Measurements from ENCODE around the gene KCNK1.
"Not testable (repeated sequence)": the region's sequence is repeated elsewhere in the genome, so short reads cannot be mapped to it uniquely, and the experiment has no call there.

KCNK1 gene

DNA sequence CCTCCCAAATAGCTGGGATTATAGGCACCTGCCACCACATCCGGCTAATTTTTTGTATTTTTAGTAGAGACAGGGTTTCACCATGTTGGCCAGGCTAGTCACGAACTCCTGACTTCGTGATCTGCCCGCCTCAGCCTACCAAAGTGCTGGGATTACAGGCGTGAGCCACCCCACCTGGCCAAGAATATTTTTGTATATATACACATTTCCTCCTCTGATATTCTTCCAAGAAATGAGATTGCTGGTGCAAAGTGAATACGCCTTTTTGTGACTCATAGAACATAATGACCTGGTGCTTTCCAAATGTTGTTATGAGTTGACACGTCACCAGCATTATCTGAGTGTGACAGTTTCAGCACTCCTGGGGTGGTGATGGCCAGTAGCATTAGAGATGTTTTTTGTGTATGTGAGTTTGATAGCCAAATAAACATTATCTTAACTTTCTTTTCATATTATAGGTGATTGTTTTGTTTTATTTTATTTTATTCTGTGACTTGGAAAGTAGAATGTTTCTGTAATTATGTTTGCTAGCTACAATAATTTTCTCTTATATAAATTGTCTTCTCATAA is 54.9 kb downstream of the KCNK1 start:
- Histone ChIP-seq H3K9me3 (ENCODE audit: insufficient read depth, low read depth, low read length) (no peaks in the 10 kb centered on the region), H3K27me3 (ENCODE audit: insufficient read depth, low read length) (no peaks in the 10 kb centered on the region), H3K4me1 (ENCODE audit: insufficient read depth, low read length) (no peaks in the 10 kb centered on the region), H3K9ac (ENCODE audit: low read depth, low read length) (no peak overlapping the region), H3K36me3 (ENCODE audit: insufficient read depth, low read length) (peaks cover 5% of the 10 kb centered on the region; the same call in 1 of the 2 replicates), H3K27ac (ENCODE audit: low read depth, low read length) (no peak overlapping the region), H3K4me3 (ENCODE audit: low read length) (no peak overlapping the region)
- WGBS = 95% methylated on average over 7 of the region's 7 CpGs

DNA sequence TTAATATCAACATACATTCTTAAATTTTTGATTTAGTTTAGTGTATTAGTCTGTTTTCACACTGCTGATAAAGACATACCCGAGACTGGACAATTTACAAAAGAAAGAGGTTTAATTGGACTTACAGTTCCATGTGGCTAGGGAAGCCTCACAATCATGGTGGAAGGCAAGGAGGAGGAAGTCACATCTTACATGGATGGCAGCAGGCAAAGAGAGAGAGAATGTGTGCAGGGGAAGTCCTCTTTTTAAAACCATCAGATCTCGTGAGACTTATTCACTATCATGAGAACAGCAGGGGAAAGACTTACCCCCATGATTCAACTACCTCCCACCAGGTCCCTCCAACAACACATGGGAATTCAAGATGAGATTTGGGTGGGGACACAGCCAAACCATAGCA is 56.5 kb downstream of the KCNK1 start:
- H3K27ac ChIP-seq (ENCODE audit: low read depth, low read length); H3K9ac ChIP-seq (ENCODE audit: low read depth, low read length); H3K4me3 ChIP-seq (ENCODE audit: low read length); H3K4me1 ChIP-seq (ENCODE audit: insufficient read depth, low read length); H3K36me3 ChIP-seq (ENCODE audit: insufficient read depth, low read length); H3K9me3 ChIP-seq (ENCODE audit: insufficient read depth, low read depth, low read length); H3K27me3 ChIP-seq (ENCODE audit: insufficient read depth, low read length): not testable (repeated sequence)
- 97% methylated on average over 1 of the region's 2 CpGs for WGBS

GRCh38 chr1:233671286-233671685 is 57.4 kb downstream of the KCNK1 start:
- H3K4me3 ChIP-seq (ENCODE audit: low read length) = no peak overlapping the region
- H3K9me3 ChIP-seq (ENCODE audit: insufficient read depth, low read depth, low read length) = no peaks in the 10 kb centered on the region
- H3K4me1 ChIP-seq (ENCODE audit: insufficient read depth, low read length) = no peaks in the 10 kb centered on the region
- H3K27me3 ChIP-seq (ENCODE audit: insufficient read depth, low read length) = no peaks in the 10 kb centered on the region
- WGBS = 91% methylated on average over 5 of the region's 5 CpGs
- no peak overlapping the region for H3K9ac ChIP-seq (ENCODE audit: low read depth, low read length)
- peaks cover 5% of the 10 kb centered on the region; the same call in 1 of the 2 replicates for H3K36me3 ChIP-seq (ENCODE audit: insufficient read depth, low read length)
- no peak overlapping the region for H3K27ac ChIP-seq (ENCODE audit: low read depth, low read length)

DNA sequence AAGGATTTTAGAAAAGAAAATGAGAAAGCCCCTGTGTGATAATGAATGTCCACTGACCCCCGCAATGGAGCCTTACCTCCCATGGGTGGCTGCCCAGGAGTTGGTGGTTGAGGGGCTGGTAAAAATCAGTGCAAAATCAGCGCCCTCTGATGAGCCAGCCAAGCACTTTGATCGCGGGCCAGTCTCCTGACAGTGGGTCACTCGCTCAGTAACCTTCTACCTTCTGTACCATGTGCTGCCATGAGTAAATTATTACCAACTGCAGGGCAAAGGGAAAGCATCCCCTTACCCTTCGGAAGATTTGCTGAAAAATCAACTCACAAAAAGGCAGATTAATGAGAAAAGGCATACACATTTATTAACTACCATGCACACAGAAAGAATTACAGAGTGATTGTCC is 58.8 kb downstream of the KCNK1 start:
- 97% methylated on average over 6 of the region's 6 CpGs for WGBS

DNA sequence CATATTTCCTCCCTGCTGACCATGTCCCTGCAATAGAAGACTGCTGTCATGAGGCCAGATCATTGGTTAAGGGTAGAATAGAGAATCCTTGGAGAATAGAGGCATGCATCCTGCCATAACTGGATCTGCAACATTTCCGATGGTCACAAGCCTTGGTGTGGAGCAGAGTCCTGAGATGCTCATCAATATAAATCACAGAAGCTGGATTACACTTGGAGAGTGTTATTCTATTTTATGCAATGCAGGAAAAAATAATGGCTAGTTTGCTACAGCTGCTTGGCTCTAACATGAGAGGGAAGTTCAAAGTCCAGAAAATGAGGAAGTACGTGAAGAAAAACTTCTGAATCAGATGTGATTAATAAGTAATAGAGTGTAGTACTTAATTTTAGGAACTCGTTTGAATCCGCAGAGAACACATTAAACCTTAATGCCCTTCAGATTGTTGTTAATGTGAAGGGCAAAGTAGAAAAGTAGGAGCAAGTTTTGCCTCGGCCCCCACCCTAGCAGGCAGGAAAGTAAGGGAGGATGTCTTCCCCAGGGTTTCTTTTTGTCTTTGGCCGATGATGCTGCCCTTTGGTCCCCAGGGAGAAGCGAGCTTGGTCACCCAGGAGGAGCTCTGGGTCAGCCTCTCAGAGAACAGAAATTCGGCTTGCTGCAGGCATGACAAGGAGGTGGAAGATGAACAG is 59.5 kb downstream of the KCNK1 start:
- WGBS = 93% methylated on average over 8 of the region's 8 CpGs
- H3K36me3 ChIP-seq (ENCODE audit: insufficient read depth, low read length) = peaks cover 5% of the 10 kb centered on the region; the same call in 1 of the 2 replicates
- no peaks in the 10 kb centered on the region for H3K9me3 ChIP-seq (ENCODE audit: insufficient read depth, low read depth, low read length)
- H3K9ac ChIP-seq (ENCODE audit: low read depth, low read length) = no peak overlapping the region
- no peaks in the 10 kb centered on the region for H3K27me3 ChIP-seq (ENCODE audit: insufficient read depth, low read length)
- H3K4me1 ChIP-seq (ENCODE audit: insufficient read depth, low read length) = no peaks in the 10 kb centered on the region
- H3K27ac ChIP-seq (ENCODE audit: low read depth, low read length) = no peak overlapping the region
- no peak overlapping the region for H3K4me3 ChIP-seq (ENCODE audit: low read length)

More for the DNA sequence above, 58.8 kb downstream of the KCNK1 start:
- peaks cover 5% of the 10 kb centered on the region; the same call in 1 of the 2 replicates for H3K36me3 ChIP-seq (ENCODE audit: insufficient read depth, low read length)
- no peak overlapping the region for H3K27ac ChIP-seq (ENCODE audit: low read depth, low read length)
- H3K4me1 ChIP-seq (ENCODE audit: insufficient read depth, low read length) = no peaks in the 10 kb centered on the region
- no peak overlapping the region for H3K9ac ChIP-seq (ENCODE audit: low read depth, low read length)
- H3K9me3 ChIP-seq (ENCODE audit: insufficient read depth, low read depth, low read length) = no peaks in the 10 kb centered on the region
- no peaks in the 10 kb centered on the region for H3K27me3 ChIP-seq (ENCODE audit: insufficient read depth, low read length)
- no peak overlapping the region for H3K4me3 ChIP-seq (ENCODE audit: low read length)

DNA sequence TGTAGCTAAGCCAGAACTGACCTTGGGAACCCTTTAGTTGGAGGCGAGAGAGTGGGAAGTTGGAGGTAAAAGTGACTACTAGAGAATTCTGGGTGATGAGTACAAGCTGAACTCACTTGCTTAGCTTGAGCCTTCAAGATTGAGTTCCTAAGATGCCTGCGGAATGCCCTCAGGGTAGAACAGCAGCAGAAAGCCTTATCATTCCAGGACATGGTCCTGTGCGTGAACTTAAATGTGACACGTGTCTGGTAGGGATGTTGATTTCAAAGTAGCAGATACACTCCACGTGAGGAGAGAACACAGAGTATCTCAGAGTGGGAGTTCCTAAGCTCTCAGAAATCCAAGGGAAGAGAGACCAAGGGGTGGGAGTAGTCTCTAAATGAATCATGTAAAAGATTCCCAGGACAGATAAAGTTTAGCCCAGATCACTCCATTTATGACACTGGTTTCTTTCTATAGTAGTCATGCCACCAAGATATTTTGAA is 60.1 kb downstream of the KCNK1 start:
- Histone ChIP-seq H3K4me1 (ENCODE audit: insufficient read depth, low read length) (no peaks in the 10 kb centered on the region), H3K9me3 (ENCODE audit: insufficient read depth, low read depth, low read length) (no peaks in the 10 kb centered on the region), H3K36me3 (ENCODE audit: insufficient read depth, low read length) (peaks cover 5% of the 10 kb centered on the region; the same call in 1 of the 2 replicates), H3K27ac (ENCODE audit: low read depth, low read length) (no peak overlapping the region), H3K4me3 (ENCODE audit: low read length) (no peak overlapping the region), H3K9ac (ENCODE audit: low read depth, low read length) (no peak overlapping the region), H3K27me3 (ENCODE audit: insufficient read depth, low read length) (no peaks in the 10 kb centered on the region)
- 94% methylated on average over 5 of the region's 5 CpGs for WGBS

GRCh38 chr1:233675446-233675845 is 61.5 kb downstream of the KCNK1 start:
- Histone ChIP-seq H3K27me3 (ENCODE audit: insufficient read depth, low read length) (no peaks in the 10 kb centered on the region), H3K9ac (ENCODE audit: low read depth, low read length) (no peak overlapping the region), H3K4me1 (ENCODE audit: insufficient read depth, low read length) (no peaks in the 10 kb centered on the region), H3K9me3 (ENCODE audit: insufficient read depth, low read depth, low read length) (no peaks in the 10 kb centered on the region), H3K36me3 (ENCODE audit: insufficient read depth, low read length) (peaks cover 5% of the 10 kb centered on the region; the same call in 1 of the 2 replicates), H3K4me3 (ENCODE audit: low read length) (no peak overlapping the region), H3K27ac (ENCODE audit: low read depth, low read length) (no peak overlapping the region)
- 95% methylated on average over 2 of the region's 2 CpGs for WGBS

DNA sequence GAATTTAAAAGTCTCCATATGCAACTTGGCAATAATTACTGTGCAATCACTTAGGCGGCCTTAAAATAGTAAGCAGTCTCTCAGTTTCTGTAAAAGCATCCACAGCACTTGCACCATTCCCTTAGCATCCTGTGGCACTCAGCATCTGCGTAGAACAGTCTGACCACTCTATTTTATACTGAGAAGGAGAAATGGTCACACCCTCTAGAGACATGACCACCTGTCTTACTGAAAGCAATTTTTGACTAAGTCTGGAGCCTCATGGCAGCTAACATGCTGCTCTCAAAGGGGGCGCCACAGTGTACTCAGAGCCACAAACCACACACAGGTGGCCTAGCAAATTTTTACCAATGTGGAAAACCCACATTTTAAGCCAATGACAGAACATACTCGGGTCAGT is 62.0 kb downstream of the KCNK1 start:
- no peak overlapping the region for H3K27ac ChIP-seq (ENCODE audit: low read depth, low read length)
- no peaks in the 10 kb centered on the region for H3K27me3 ChIP-seq (ENCODE audit: insufficient read depth, low read length)
- H3K9me3 ChIP-seq (ENCODE audit: insufficient read depth, low read depth, low read length) = no peaks in the 10 kb centered on the region
- WGBS = 94% methylated on average over 3 of the region's 4 CpGs
- H3K4me1 ChIP-seq (ENCODE audit: insufficient read depth, low read length) = no peaks in the 10 kb centered on the region
- no peak overlapping the region for H3K4me3 ChIP-seq (ENCODE audit: low read length)
- peaks cover 5% of the 10 kb centered on the region; the same call in 1 of the 2 replicates for H3K36me3 ChIP-seq (ENCODE audit: insufficient read depth, low read length)
- no peak overlapping the region for H3K9ac ChIP-seq (ENCODE audit: low read depth, low read length)

GRCh38 chr1:233677690-233678354 is 63.9 kb downstream of the KCNK1 start:
- no peaks in the 10 kb centered on the region for H3K9me3 ChIP-seq (ENCODE audit: insufficient read depth, low read depth, low read length)
- no peaks in the 10 kb centered on the region for H3K27me3 ChIP-seq (ENCODE audit: insufficient read depth, low read length)
- 88% methylated on average over 7 of the region's 7 CpGs for WGBS
- no peak overlapping the region for H3K4me3 ChIP-seq (ENCODE audit: low read length)
- 0 out of 2 replicates have a peak, but pooled peaks cover 2% of the 10 kb centered on the region for H3K36me3 ChIP-seq (ENCODE audit: insufficient read depth, low read length)
- H3K4me1 ChIP-seq (ENCODE audit: insufficient read depth, low read length) = peaks cover 9% of the 10 kb centered on the region
- H3K27ac ChIP-seq (ENCODE audit: low read depth, low read length) = no peak overlapping the region
- H3K9ac ChIP-seq (ENCODE audit: low read depth, low read length) = no peak overlapping the region

DNA sequence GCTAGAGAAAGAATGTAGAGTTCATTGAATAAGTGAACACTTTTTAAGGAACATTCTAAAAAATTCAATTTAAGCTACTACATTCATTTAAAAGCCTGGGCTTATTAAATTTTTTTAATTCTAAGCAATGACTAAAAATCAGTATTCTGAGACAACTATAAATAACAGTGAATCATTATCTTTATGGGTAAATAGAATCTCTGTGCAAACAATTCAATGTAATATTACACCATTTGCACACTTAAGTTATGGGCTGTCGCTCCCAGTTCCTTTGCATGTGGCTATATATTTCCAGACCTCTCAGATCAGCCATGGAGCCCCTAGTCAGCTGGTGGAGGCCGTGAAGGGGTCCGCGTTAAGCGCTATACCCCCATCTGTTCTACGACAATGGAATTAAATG is 65.1 kb downstream of the KCNK1 start:
- 94% methylated on average over 6 of the region's 6 CpGs for WGBS
- Histone ChIP-seq H3K9ac (ENCODE audit: low read depth, low read length) (no peak overlapping the region), H3K4me3 (ENCODE audit: low read length) (no peak overlapping the region), H3K27ac (ENCODE audit: low read depth, low read length) (no peak overlapping the region), H3K36me3 (ENCODE audit: insufficient read depth, low read length) (no peaks in the 10 kb centered on the region), H3K9me3 (ENCODE audit: insufficient read depth, low read depth, low read length) (no peaks in the 10 kb centered on the region), H3K27me3 (ENCODE audit: insufficient read depth, low read length) (no peaks in the 10 kb centered on the region), H3K4me1 (ENCODE audit: insufficient read depth, low read length) (peaks cover 14% of the 10 kb centered on the region)

DNA sequence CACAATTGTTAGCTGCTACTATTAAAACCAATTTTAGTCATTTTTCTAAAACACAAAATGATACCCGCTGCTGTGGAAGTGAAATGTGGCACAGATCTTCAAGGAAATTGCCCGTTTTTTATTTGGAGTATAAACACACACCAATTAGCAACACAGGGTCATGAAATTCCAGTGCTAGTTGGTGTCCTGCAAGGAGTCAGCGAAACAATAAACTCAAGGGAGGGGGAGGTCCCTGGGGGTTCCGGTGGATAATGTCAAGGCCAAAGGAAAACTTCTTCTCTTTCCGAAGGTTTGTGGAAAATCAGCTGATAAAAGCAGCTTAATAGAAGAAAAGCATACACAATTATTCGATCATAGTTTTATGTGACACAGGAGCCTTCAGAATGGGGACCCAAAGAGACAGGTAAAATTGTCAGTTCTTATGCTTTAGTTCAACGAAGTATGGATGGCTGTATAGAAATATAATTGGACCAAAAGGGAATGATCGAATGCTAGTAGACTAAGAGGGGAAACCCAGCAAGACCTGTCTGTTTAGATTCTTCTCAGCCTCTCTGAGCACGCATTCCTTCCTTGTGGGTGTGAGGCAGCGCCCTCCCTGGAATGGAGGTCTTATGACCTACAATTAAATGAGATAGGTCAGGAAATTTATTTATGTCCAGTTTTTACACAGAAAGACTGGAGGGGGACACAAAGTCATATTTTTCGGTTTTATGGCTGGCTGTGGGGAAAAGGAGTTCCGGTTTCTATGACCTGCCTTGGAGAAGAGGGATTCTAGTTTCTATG is 65.9 kb downstream of the KCNK1 start:
- Histone ChIP-seq H3K4me3 (ENCODE audit: low read length) (no peak overlapping the region), H3K36me3 (ENCODE audit: insufficient read depth, low read length) (no peaks in the 10 kb centered on the region), H3K27me3 (ENCODE audit: insufficient read depth, low read length) (no peaks in the 10 kb centered on the region), H3K9me3 (ENCODE audit: insufficient read depth, low read depth, low read length) (no peaks in the 10 kb centered on the region), H3K27ac (ENCODE audit: low read depth, low read length) (no peak overlapping the region), H3K9ac (ENCODE audit: low read depth, low read length) (no peak overlapping the region), H3K4me1 (ENCODE audit: insufficient read depth, low read length) (peaks cover 14% of the 10 kb centered on the region)
- 83% methylated on average over 12 of the region's 12 CpGs for WGBS

All from HUES64 (cell line).